Endothelial cell of umbilical vein (primary cell): ENCODE results near the gene SLC16A7.

Source experiments
- CTCF ChIP-seq, 2 donors: IDR thresholded peaks; 1 replicate in 1 of 2; 2 replicates in 1 of 2; pipeline ENCODE4 v1.5.1; 2011; ENCODE audit warnings: low read length in 2 of 2, mild to moderate bottlenecking in 2 of 2, moderate library complexity in 2 of 2, control low read depth in 1 of 2, inconsistent platforms in 1 of 2, low read depth in 1 of 2; ENCODE audit not compliant: insufficient read depth in 1 of 2; ENCODE audit errors: extremely low read depth in 1 of 2
- EZH2 ChIP-seq: IDR thresholded peaks from 2 replicates; pipeline ENCODE4 v1.6.1; 2012; ENCODE audit warnings: borderline replicate concordance, low read depth, mild to moderate bottlenecking, moderate library complexity, low read length, inconsistent platforms; ENCODE audit not compliant: severe bottlenecking
- FOS ChIP-seq: IDR thresholded peaks from 2 replicates; pipeline ENCODE4 v1.6.1; 2011; ENCODE audit warnings: mild to moderate bottlenecking, low read length, moderate library complexity, borderline replicate concordance; ENCODE audit not compliant: insufficient read depth
- JUN ChIP-seq: IDR thresholded peaks from 2 replicates; pipeline ENCODE4 v1.6.1; 2011; ENCODE audit warnings: borderline replicate concordance, low read depth; ENCODE audit not compliant: insufficient read length, insufficient read depth
- POLR2A ChIP-seq: IDR thresholded peaks from 2 replicates; pipeline ENCODE4 v1.6.1; 2012; ENCODE audit warnings: low read depth, mild to moderate bottlenecking, control low read depth, low read length
- POLR2AphosphoS5 ChIP-seq: IDR thresholded peaks from 2 replicates; pipeline ENCODE4 v1.6.1; 2012; ENCODE audit warnings: low read depth, mild to moderate bottlenecking, control low read depth, low read length, moderate library complexity; ENCODE audit not compliant: insufficient read depth

- no peak for TF ChIP-seq JUN
- TF ChIP-seq CTCF (IDR thresholded peaks at IDR 0.05; ENCODE audit: extremely low read depth in 1 of 2, insufficient read depth in 1 of 2, low read depth in 1 of 2, low read length in 2 of 2), result no peak
- TF ChIP-seq FOS, result no peak
- no peak for TF ChIP-seq POLR2AphosphoS5
- no peak for TF ChIP-seq POLR2A
- no peak for TF ChIP-seq EZH2
Observed at GRCh38 chr12:59626382-59626781, 30.6 kb downstream of the SLC16A7 start.
